GM12874 (cell line): ENCODE data around the gene SIGLEC9.

Source experiments
- CTCF ChIP-seq: IDR thresholded peaks from 2 replicates; pipeline ENCODE4 v1.5.1; 2011; ENCODE audit warnings: low read depth, mild to moderate bottlenecking, control low read depth, low read length, moderate library complexity; ENCODE audit not compliant: insufficient read depth

Gene SIGLEC9

GRCh38 chr19:51091895-51092873, 32.5 kb upstream of the SIGLEC9 start:
- TF ChIP-seq CTCF, result no peak

GRCh38 chr19:51093101-51093500, 31.6 kb upstream of the SIGLEC9 start:
- no peak for TF ChIP-seq CTCF

GRCh38 chr19:51093510-51094345, 31.0 kb upstream of the SIGLEC9 start:
- no peak for TF ChIP-seq CTCF

GRCh38 chr19:51094696-51095279, 29.9 kb upstream of the SIGLEC9 start:
- peak; percentile 76 for TF ChIP-seq CTCF

GRCh38 chr19:51096473-51097165, 28.1 kb upstream of the SIGLEC9 start:
- TF ChIP-seq CTCF, result 0 out of 2 replicates have a peak, but pooled peaks have one; percentile 16

GRCh38 chr19:51097166-51097738, 27.5 kb upstream of the SIGLEC9 start:
- peak; percentile 81 for TF ChIP-seq CTCF
